ENCODE data around the gene OTP. TPM values are rescaled to one million over a fixed set of nuclear protein-coding genes. Genes with fewer than 3 reads are reported as not detected.
A peak's percentile ranks its signal among the peaks of the same experiment; 100 is the strongest.

Gene OTP
- total RNA-seq (not detected), polyA plus RNA-seq (ENCODE audit: insufficient read depth in 1 of 8, insufficient read length in 8 of 8, low replicate concordance in 1 of 8) (not detected)
- long read RNA-seq, donor 1 = 0 reads
- long read RNA-seq, donor 2 = 0 reads
- long read RNA-seq, donor 3 = 0 reads
- long read RNA-seq, donor 4 = 0 reads
- long read RNA-seq, donor 5 = 0 reads
- long read RNA-seq, donor 6 = 0 reads
- long read RNA-seq, donor 7 = 0 reads
- long read RNA-seq, donor 8 = 0 reads
- long read RNA-seq, donor 9 = 0 reads
- long read RNA-seq, donor 10 = 0 reads
- long read RNA-seq, donor 11 = 0 reads

DNA sequence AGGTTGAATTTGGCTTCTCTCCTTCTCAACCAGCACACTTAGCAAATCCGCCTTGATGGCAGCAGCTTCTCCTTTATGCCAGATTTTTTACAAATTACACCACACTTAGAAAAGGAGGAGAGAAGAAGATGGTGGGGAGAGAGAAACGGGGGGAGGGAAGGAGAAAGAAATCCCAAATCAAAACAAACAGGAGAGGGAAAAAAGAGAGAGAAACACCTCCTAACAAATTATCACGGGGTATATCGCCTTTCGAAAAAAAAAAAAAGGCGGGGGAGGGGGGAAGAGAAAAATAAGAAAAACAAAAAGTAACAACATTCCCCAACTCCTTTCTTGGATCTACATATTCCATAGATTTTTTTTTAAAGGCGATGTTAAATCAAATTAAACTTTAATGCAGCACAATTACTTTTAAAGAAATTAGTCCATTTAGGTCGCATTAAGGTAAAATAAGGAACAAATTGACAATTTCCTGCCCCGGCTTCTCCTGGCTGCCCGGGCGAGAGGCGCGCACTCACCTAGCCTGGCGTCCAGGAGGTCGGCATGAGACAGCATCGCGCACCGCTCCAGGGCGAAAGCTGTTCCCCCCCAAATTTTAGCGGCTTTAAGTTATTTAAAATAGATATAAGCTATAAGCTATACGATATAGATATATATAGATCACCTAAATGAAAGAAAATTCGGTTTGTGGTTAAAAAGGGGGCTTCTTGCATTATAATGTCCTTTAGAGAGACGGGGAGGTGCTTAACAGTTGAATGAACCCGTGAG, at the start of gene OTP:
TSS of gene OTP (minus strand) at position 716 of the 765 bp plus-strand sequence. CDS start at position 552, 164 bp downstream.
- peaks cover 80% of the 10 kb centered on the region for H3K27me3 ChIP-seq (ENCODE audit: control insufficient read depth, insufficient read depth, low read length)
- H3K4me3 ChIP-seq (ENCODE audit: low read length) = no peak within 1 kb of the TSS
- peaks cover 17% of the 10 kb centered on the region for H3K4me1 ChIP-seq (ENCODE audit: control insufficient read depth, insufficient read depth, low read length)
- WGBS (ENCODE audit: insufficient coverage) = 6% methylated on average over 7 of the region's 24 CpGs
- no peak within 1 kb of the TSS for H3K27ac ChIP-seq (ENCODE audit: low read length)
- no peak for DNase-seq
- no peaks in the 10 kb centered on the region for H3K36me3 ChIP-seq (ENCODE audit: control insufficient read depth, insufficient read depth, low read length)
- no peaks in the 10 kb centered on the region for H3K9me3 ChIP-seq (replicated peaks; ENCODE audit: control insufficient read depth, low read depth, low read length)

DNA sequence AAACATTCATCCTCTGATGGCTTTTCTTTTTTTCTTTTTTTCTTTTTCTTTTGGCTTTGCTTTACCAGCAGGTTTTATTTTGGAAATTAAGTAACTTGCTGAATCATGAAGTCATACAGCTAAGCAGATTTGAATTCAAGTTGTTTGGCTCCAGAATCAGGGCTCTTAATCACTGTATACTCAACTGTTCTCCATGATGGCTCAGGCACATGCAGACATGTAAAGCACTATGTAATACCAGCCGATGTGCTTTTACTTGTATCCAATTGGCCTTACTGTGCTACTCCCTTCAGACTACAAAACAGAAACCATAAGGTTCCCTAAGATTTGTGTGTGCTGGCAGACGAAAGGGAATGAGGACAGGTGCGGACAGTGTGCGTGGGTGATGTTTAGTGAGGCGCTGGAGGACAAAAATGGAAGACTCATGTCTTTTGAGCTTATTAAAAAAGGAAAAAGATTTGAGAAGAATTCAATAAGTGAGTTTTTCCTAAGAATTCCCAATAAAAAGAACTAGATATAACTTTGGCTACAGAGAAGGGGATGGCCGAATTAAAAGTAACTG, 44.7 kb upstream of the OTP start:
- Histone ChIP-seq H3K9me3 (replicated peaks; ENCODE audit: control insufficient read depth, low read depth, low read length) (no peaks in the 10 kb centered on the region), H3K27ac (ENCODE audit: low read length) (no peak overlapping the region), H3K4me3 (ENCODE audit: low read length) (no peak overlapping the region), H3K36me3 (ENCODE audit: control insufficient read depth, insufficient read depth, low read length) (peaks cover 2% of the 10 kb centered on the region), H3K27me3 (ENCODE audit: control insufficient read depth, insufficient read depth, low read length) (no peaks in the 10 kb centered on the region), H3K4me1 (ENCODE audit: control insufficient read depth, insufficient read depth, low read length) (no peaks in the 10 kb centered on the region)
- peak; percentile 37 for DNase-seq
- 94% methylated on average over 3 of the region's 6 CpGs for WGBS (ENCODE audit: insufficient coverage)

DNA sequence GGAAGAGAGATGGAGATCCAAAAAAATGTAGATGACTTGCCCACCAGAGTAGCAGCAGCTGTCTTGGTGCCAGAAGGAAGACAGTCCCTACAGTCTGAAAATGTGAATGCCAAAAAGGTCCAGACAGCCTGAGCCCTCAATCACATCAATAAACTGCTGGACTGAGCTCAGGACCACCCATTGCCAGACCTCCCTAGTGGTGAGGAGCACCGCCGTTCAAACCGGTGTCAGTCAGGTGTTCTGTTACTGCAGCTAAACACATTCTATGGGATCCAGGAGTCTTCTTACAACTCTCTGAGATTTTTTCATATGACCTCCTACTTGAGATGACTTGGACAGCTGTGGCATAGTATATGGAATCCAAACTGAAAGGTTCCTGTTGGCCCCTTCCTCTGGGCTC, 32.0 kb upstream of the OTP start:
- Histone ChIP-seq H3K27ac (ENCODE audit: low read length) (no peak overlapping the region), H3K36me3 (ENCODE audit: control insufficient read depth, insufficient read depth, low read length) (no peaks in the 10 kb centered on the region), H3K4me1 (ENCODE audit: control insufficient read depth, insufficient read depth, low read length) (no peaks in the 10 kb centered on the region), H3K27me3 (ENCODE audit: control insufficient read depth, insufficient read depth, low read length) (peaks cover 8% of the 10 kb centered on the region), H3K4me3 (ENCODE audit: low read length) (no peak overlapping the region), H3K9me3 (replicated peaks; ENCODE audit: control insufficient read depth, low read depth, low read length) (no peaks in the 10 kb centered on the region)
- no peak for DNase-seq
- 38% methylated on average over 3 of the region's 3 CpGs for WGBS (ENCODE audit: insufficient coverage)

DNA sequence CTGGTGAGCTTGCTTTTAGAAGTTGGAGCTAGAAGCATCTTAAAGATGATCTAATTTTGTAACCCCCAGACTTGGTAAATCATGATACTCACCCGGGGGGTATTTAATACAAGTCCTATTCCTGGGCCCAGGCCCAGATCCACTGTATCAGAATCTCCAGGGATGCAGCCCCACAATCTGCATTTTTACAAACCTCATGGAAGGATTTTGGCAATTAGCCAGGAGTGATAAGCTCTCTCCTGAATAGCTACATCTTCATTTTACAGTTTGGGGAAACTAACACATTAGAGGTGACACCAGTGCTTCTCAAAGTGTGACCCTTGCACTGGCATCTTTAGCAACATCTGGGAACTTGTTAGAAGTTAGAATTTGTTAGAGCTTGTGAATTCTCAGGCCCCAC, 31.2 kb upstream of the OTP start:
- Histone ChIP-seq H3K36me3 (ENCODE audit: control insufficient read depth, insufficient read depth, low read length) (no peaks in the 10 kb centered on the region), H3K4me3 (ENCODE audit: low read length) (no peak overlapping the region), H3K27ac (ENCODE audit: low read length) (no peak overlapping the region), H3K4me1 (ENCODE audit: control insufficient read depth, insufficient read depth, low read length) (no peaks in the 10 kb centered on the region), H3K27me3 (ENCODE audit: control insufficient read depth, insufficient read depth, low read length) (peaks cover 8% of the 10 kb centered on the region), H3K9me3 (replicated peaks; ENCODE audit: control insufficient read depth, low read depth, low read length) (no peaks in the 10 kb centered on the region)
- DNase-seq = no peak
- no CpG with 5 or more reads among the region's 1 CpG for WGBS (ENCODE audit: insufficient coverage)

DNA sequence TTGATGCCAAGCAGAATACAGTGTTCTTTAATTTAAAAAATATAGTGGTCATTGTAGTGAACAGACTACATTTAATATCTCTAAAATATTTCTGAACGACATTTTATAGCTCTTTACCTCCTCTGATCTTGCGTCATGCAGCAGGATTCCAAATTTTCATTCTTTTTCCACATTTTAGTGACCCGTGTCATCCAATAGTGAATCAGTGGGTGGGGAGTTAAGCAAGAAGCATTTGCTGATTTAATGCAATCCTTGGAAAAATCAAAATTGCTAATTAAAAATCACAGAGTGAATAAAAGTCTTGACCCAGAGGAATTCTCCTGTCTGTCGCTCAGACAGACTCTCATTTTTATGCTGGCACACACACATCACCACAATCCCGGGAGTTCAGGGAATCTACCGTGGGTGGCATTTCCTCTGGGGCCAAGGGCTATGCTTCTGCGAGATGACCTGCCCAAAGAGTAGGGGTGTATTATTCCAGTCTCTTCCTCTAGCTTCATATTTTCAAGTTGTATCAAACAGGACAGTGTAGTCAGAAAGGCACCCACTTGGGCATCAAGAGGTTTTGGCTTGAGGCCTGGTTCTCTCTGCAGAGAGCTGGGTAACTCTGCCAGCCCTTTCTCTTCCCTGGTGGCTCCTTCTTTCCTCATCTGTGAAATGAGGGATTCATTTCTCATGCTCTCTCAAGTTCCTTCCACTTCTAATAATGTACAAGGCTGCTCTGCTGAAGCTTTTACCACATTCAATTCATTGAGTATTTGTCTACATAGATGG, 24.8 kb upstream of the OTP start:
- Histone ChIP-seq H3K4me3 (ENCODE audit: low read length) (no peak overlapping the region), H3K27ac (ENCODE audit: low read length) (no peak overlapping the region), H3K36me3 (ENCODE audit: control insufficient read depth, insufficient read depth, low read length) (no peaks in the 10 kb centered on the region), H3K4me1 (ENCODE audit: control insufficient read depth, insufficient read depth, low read length) (no peaks in the 10 kb centered on the region), H3K9me3 (replicated peaks; ENCODE audit: control insufficient read depth, low read depth, low read length) (no peaks in the 10 kb centered on the region), H3K27me3 (ENCODE audit: control insufficient read depth, insufficient read depth, low read length) (peaks cover under 1% of the 10 kb centered on the region)
- DNase-seq = no peak
- no CpG with 5 or more reads among the region's 7 CpGs for WGBS (ENCODE audit: insufficient coverage)

DNA sequence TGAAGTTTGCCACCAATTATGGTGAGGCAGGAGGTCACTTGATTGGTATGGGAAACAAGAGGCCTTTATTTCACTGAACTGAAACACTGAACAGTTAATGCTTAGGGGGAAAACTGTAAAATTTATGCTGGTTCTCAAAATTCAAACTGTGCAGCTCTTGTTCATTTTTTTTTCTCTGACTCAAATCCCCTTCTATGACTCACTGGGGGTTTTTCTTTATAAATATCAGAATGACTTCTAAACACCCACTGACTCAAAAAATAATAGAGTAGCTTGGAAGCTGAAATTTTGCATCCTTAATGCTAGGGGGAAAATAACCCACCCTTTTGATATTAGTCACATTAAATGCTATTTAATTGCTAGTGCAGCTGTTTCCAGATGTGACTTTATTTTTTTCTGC, 24.1 kb upstream of the OTP start:
- Histone ChIP-seq H3K27ac (ENCODE audit: low read length) (no peak overlapping the region), H3K4me1 (ENCODE audit: control insufficient read depth, insufficient read depth, low read length) (no peaks in the 10 kb centered on the region), H3K9me3 (replicated peaks; ENCODE audit: control insufficient read depth, low read depth, low read length) (no peaks in the 10 kb centered on the region), H3K36me3 (ENCODE audit: control insufficient read depth, insufficient read depth, low read length) (no peaks in the 10 kb centered on the region), H3K4me3 (ENCODE audit: low read length) (no peak overlapping the region), H3K27me3 (ENCODE audit: control insufficient read depth, insufficient read depth, low read length) (no peaks in the 10 kb centered on the region)
- DNase-seq = no peak

DNA sequence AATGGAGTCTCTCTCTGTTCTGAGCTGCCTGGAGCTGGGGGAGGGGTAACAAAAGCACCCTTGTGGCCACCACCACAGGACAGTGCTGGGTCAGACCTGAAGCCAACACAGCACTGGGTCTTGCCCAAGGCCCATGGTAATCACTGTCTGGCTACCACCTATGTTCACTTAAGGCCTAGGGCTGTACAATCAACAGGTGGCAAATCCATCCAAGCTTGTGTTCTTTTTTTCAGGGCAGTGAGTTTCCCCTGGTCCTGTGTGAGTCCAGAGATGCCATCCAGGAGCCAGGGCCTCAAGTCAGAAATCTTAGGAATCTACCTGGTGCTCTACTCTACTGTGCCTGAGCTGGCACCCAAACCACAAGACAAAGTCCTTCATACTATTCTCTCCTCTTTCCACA, 20.1 kb upstream of the OTP start:
- no peak for DNase-seq
- no peak overlapping the region for H3K4me3 ChIP-seq (ENCODE audit: low read length)
- H3K27me3 ChIP-seq (ENCODE audit: control insufficient read depth, insufficient read depth, low read length) = peaks cover 6% of the 10 kb centered on the region
- no peak overlapping the region for H3K27ac ChIP-seq (ENCODE audit: low read length)
- no peaks in the 10 kb centered on the region for H3K4me1 ChIP-seq (ENCODE audit: control insufficient read depth, insufficient read depth, low read length)
- H3K36me3 ChIP-seq (ENCODE audit: control insufficient read depth, insufficient read depth, low read length) = no peaks in the 10 kb centered on the region
- H3K9me3 ChIP-seq (replicated peaks; ENCODE audit: control insufficient read depth, low read depth, low read length) = no peaks in the 10 kb centered on the region

DNA sequence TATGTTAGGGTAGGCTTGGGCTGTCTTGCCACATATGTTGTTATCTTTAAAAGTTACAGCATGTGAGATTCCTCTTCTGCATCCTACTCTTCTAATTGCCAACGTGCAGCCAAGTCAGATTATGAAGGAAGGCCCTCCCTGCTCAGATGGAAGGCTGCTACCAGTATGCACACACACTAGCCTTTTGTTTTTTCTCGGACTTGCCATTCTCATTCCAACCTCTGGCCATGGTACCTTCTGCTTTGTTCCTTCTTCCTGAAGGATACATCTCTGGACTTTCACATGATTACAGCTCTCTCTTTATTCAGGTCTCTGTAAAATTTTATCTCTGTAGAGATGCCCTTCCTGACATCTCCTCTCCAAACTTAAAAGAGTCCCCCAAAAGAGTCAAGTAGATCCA, 12.8 kb upstream of the OTP start:
- H3K27me3 ChIP-seq (ENCODE audit: control insufficient read depth, insufficient read depth, low read length) = peaks cover 52% of the 10 kb centered on the region
- no peaks in the 10 kb centered on the region for H3K4me1 ChIP-seq (ENCODE audit: control insufficient read depth, insufficient read depth, low read length)

DNA sequence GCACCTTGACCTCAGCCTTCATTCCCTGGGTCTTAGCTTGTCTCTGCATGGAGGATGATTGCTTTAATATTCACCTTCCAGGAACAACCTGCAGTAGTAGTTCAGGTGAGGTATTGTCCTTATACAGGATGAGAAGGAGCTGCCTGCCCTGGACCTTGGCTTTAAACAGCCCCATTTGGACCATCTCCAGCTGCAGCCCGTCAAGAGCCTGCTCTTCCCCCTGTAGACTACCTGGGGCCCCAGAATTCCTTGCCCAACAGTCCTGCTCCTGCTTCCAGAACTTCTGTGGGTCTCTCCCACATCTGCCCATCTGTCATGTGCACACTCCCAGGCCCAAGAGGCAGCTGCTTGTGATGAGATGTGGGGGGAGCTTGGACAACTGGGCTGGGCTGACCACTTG, 12.2 kb upstream of the OTP start:
- Histone ChIP-seq H3K27ac (ENCODE audit: low read length) (no peak overlapping the region), H3K27me3 (ENCODE audit: control insufficient read depth, insufficient read depth, low read length) (peaks cover 59% of the 10 kb centered on the region), H3K36me3 (ENCODE audit: control insufficient read depth, insufficient read depth, low read length) (no peaks in the 10 kb centered on the region), H3K4me1 (ENCODE audit: control insufficient read depth, insufficient read depth, low read length) (peaks cover 2% of the 10 kb centered on the region), H3K9me3 (replicated peaks; ENCODE audit: control insufficient read depth, low read depth, low read length) (no peaks in the 10 kb centered on the region), H3K4me3 (ENCODE audit: low read length) (no peak overlapping the region)
- no peak for DNase-seq
- 17% methylated on average over 1 of the region's 1 CpG for WGBS (ENCODE audit: insufficient coverage)

More for the DNA sequence above, 12.8 kb upstream of the OTP start:
- H3K36me3 ChIP-seq (ENCODE audit: control insufficient read depth, insufficient read depth, low read length) = no peaks in the 10 kb centered on the region
- no peak for DNase-seq
- no peaks in the 10 kb centered on the region for H3K9me3 ChIP-seq (replicated peaks; ENCODE audit: control insufficient read depth, low read depth, low read length)
- H3K4me3 ChIP-seq (ENCODE audit: low read length) = no peak overlapping the region
- no peak overlapping the region for H3K27ac ChIP-seq (ENCODE audit: low read length)
- WGBS (ENCODE audit: insufficient coverage) = 51% methylated on average over 2 of the region's 2 CpGs

DNA sequence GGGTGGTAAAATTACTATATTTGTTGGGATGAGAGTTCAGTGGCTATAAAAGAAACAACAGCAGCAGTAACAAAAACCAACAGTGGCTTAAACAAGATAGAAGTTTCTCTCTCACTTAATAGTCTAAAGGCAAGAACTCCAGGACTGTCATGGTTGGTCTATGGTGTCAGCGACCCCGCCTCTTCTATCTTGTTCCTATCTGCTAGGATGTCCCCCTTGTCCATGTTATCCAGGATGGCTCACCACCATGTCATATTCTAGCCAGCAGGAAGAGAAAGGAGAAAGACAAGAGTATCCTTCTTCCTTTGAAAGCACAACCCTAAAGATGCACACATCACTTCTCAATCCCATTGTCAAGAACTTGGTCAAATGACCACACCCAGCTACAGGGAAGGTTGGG, 11.3 kb upstream of the OTP start:
- DNase-seq = no peak
- no peak overlapping the region for H3K27ac ChIP-seq (ENCODE audit: low read length)
- H3K4me3 ChIP-seq (ENCODE audit: low read length) = no peak overlapping the region
- no peaks in the 10 kb centered on the region for H3K9me3 ChIP-seq (replicated peaks; ENCODE audit: control insufficient read depth, low read depth, low read length)
- peaks cover 7% of the 10 kb centered on the region for H3K4me1 ChIP-seq (ENCODE audit: control insufficient read depth, insufficient read depth, low read length)
- H3K36me3 ChIP-seq (ENCODE audit: control insufficient read depth, insufficient read depth, low read length) = no peaks in the 10 kb centered on the region
- peaks cover 64% of the 10 kb centered on the region for H3K27me3 ChIP-seq (ENCODE audit: control insufficient read depth, insufficient read depth, low read length)
- WGBS (ENCODE audit: insufficient coverage) = no CpG with 5 or more reads among the region's 2 CpGs

Data from muscle of leg (tissue), 16 donors.